Cardiac muscle cell (in vitro differentiated cells and primary cell): ENCODE data around the gene AUTS2. TPM values are rescaled to one million over a fixed set of nuclear protein-coding genes. Genes with fewer than 3 reads are reported as not detected.

ENCODE experiments used
- DNase-seq, 2 donors: peaks; one replicate each; pipeline versions ENCODE4 v3.0.0 to v3.0.0-alpha.2; 2010 to 2017; ENCODE audit warnings: low read depth in 1 of 2, low spot score in 1 of 2
- H3K27ac ChIP-seq: fragments of 200-600 bp; sonication (generic); 2 replicates; pipeline ENCODE4 v1.5.1; 2016
- H3K27me3 ChIP-seq: fragments of 200-600 bp; sonication (generic); 2 replicates; pipeline ENCODE4 v1.6.0; 2016; ENCODE audit warnings: control low read depth
- H3K36me3 ChIP-seq: fragments of 200-600 bp; sonication (generic); 2 replicates; pipeline ENCODE4 v1.5.1; 2016; ENCODE audit warnings: control low read depth
- H3K4me1 ChIP-seq: fragments of 200-600 bp; sonication (generic); 2 replicates; pipeline ENCODE4 v1.8.1; 2017; ENCODE audit warnings: low read depth, mild to moderate bottlenecking, mixed run types
- H3K4me3 ChIP-seq: fragments of 200-600 bp; sonication (generic); 2 replicates; pipeline ENCODE4 v1.5.1; 2016; ENCODE audit warnings: mild to moderate bottlenecking
- H3K9me3 ChIP-seq: fragments of 200-600 bp; sonication (generic); 2 replicates; pipeline ENCODE4 v1.5.1; 2017; ENCODE audit warnings: low read depth, mild to moderate bottlenecking, control low read depth
- polyA plus RNA-seq: library from polyadenylated mRNA; unstranded; fragments of >200 nt; fragmentation: Nextera tagmentation; extraction: Ambion mirVana; gene quantifications from 2 replicates; pipeline ENCODE4 v1.2.1, GENCODE V29; 2016
- total RNA-seq: library from RNA; depleted of rRNA; stranded (reverse); fragments of >200 nt; gene quantifications from 2 replicates; pipeline ENCODE4 v1.2.3, GENCODE V29; 2016
- TF ChIP-seq, protein P1 (sequence below): IDR thresholded peaks from 2 replicates; pipeline ENCODE4 v1.5.1; 2012; ENCODE audit warnings: low read depth, mild to moderate bottlenecking, low read length

AUTS2 gene
- total and polyA plus RNA-seq, 2 experiments from 2014 or later = 41.0 to 45.5 TPM

GRCh38 chr7:70701477-70701876, 1103.2 kb downstream of the AUTS2 start:
- Histone ChIP-seq H3K27me3 (no peaks in the 10 kb centered on the region), H3K4me1 (peaks cover 26% of the 10 kb centered on the region), H3K4me3 (no peak overlapping the region), H3K36me3 (no peaks in the 10 kb centered on the region), H3K9me3 (no peaks in the 10 kb centered on the region), H3K27ac (no peak overlapping the region)
- DNase-seq = no peak
- TF ChIP-seq, protein P1, sequence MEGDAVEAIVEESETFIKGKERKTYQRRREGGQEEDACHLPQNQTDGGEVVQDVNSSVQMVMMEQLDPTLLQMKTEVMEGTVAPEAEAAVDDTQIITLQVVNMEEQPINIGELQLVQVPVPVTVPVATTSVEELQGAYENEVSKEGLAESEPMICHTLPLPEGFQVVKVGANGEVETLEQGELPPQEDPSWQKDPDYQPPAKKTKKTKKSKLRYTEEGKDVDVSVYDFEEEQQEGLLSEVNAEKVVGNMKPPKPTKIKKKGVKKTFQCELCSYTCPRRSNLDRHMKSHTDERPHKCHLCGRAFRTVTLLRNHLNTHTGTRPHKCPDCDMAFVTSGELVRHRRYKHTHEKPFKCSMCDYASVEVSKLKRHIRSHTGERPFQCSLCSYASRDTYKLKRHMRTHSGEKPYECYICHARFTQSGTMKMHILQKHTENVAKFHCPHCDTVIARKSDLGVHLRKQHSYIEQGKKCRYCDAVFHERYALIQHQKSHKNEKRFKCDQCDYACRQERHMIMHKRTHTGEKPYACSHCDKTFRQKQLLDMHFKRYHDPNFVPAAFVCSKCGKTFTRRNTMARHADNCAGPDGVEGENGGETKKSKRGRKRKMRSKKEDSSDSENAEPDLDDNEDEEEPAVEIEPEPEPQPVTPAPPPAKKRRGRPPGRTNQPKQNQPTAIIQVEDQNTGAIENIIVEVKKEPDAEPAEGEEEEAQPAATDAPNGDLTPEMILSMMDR = no peak

- DNase-seq = no peak
- no peaks in the 10 kb centered on the region for H3K9me3 ChIP-seq
- no peaks in the 10 kb centered on the region for H3K27me3 ChIP-seq
- H3K4me3 ChIP-seq = no peak overlapping the region
- H3K4me1 ChIP-seq = peaks cover 26% of the 10 kb centered on the region
- TF ChIP-seq, protein P1 = no peak
- H3K36me3 ChIP-seq = no peaks in the 10 kb centered on the region
- H3K27ac ChIP-seq = no peak overlapping the region
These were observed 1103.7 kb downstream of the AUTS2 start for GRCh38 chr7:70701991-70702390.

DNA sequence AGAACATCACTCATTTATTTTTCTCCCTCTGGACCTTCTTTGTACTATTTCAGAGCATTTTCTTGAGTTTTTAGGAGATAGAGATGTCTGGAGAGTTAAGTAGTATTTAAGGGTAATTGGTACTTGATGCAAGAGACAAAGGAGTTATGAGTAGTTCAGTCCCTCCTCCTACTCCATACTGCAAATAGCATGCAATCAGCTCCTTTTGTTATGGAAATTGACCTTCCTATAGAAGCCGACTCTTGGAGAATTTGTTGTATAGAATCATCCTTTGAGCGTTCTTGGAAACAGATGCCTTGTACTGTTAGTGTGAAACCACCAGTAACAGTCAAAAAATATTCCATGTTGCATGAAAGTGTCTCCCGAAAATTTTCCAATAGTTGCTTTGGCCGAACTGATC, 1105.5 kb downstream of the AUTS2 start:
- Histone ChIP-seq H3K4me1 (peaks cover 40% of the 10 kb centered on the region), H3K4me3 (no peak overlapping the region)
- no peak for DNase-seq

GRCh38 chr7:70704831-70705346, 1106.6 kb downstream of the AUTS2 start:
- no peaks in the 10 kb centered on the region for H3K9me3 ChIP-seq
- H3K27ac ChIP-seq = no peak overlapping the region
- TF ChIP-seq, protein P1 = no peak
- H3K27me3 ChIP-seq = no peaks in the 10 kb centered on the region
- H3K4me3 ChIP-seq = no peak overlapping the region
- no peaks in the 10 kb centered on the region for H3K36me3 ChIP-seq
- peaks cover 39% of the 10 kb centered on the region for H3K4me1 ChIP-seq
- peak in 1 of 2 donors; percentile 49 for DNase-seq

More for the DNA sequence above, 1105.5 kb downstream of the AUTS2 start:
- H3K27me3 ChIP-seq = no peaks in the 10 kb centered on the region
- H3K9me3 ChIP-seq = no peaks in the 10 kb centered on the region
- TF ChIP-seq, protein P1 = no peak
- no peak overlapping the region for H3K27ac ChIP-seq
- H3K36me3 ChIP-seq = no peaks in the 10 kb centered on the region

GRCh38 chr7:70706204-70706603, 1107.9 kb downstream of the AUTS2 start:
- DNase-seq = no peak
- Histone ChIP-seq H3K27ac (no peak overlapping the region), H3K4me1 (peaks cover 39% of the 10 kb centered on the region), H3K4me3 (no peak overlapping the region), H3K36me3 (no peaks in the 10 kb centered on the region), H3K9me3 (no peaks in the 10 kb centered on the region), H3K27me3 (no peaks in the 10 kb centered on the region)
- TF ChIP-seq, protein P1 = no peak
